Thoracic aorta (tissue), 2 donors: ENCODE data around the gene TAB2. TPM values are rescaled to one million over a fixed set of nuclear protein-coding genes. Genes with fewer than 3 reads are reported as not detected.

Experiments
- ATAC-seq: fragments of 150-250 bp; one replicate; pipeline ENCODE4 v1.8.0; 2017; ENCODE audit warnings: low read depth; ENCODE audit not compliant: insufficient number of reproducible peaks, low FRiP score
- DNase-seq: peaks from one replicate; pipeline ENCODE4 v3.0.0-alpha.2; 2020; ENCODE audit warnings: low spot score
- H3K27ac ChIP-seq, 2 donors: fragments of 200-600 bp; sonication (generic); 1 replicate in 1 of 2; 2 replicates in 1 of 2; pipeline ENCODE4 v1.5.1; 2016; ENCODE audit warnings: mild to moderate bottlenecking in 2 of 2, moderate library complexity in 2 of 2
- H3K27me3 ChIP-seq: fragments of 200-600 bp; sonication (generic); replicated peaks from 2 replicates; pipeline ENCODE4 v1.6.0; 2016; ENCODE audit warnings: mild to moderate bottlenecking; ENCODE audit not compliant: insufficient read depth
- H3K36me3 ChIP-seq: fragments of 200-600 bp; sonication (generic); one replicate; pipeline ENCODE4 v1.5.1; 2016
- H3K4me1 ChIP-seq, 2 donors: fragments of 200-600 bp; sonication (generic); 1 replicate in 1 of 2; 2 replicates in 1 of 2; pipeline versions ENCODE4 v1.5.1 to v1.6.0; 2016; ENCODE audit warnings: low read depth in 2 of 2, mild to moderate bottlenecking in 1 of 2; ENCODE audit not compliant: control insufficient read depth in 1 of 2
- H3K4me3 ChIP-seq: fragments of 200-600 bp; sonication (generic); 2 replicates; pipeline ENCODE4 v1.5.1; 2016; ENCODE audit warnings: mild to moderate bottlenecking
- H3K9me3 ChIP-seq: fragments of 200-600 bp; sonication (generic); 2 replicates; pipeline ENCODE4 v1.5.1; 2016
- CTCF ChIP-seq: fragments of 200-600 bp; sonication (generic); IDR thresholded peaks from one replicate; pipeline ENCODE4 v1.5.1; 2019; ENCODE audit warnings: antibody characterized with exemption
- total RNA-seq, 2 donors: library from RNA; depleted of rRNA; stranded (reverse); fragments of >200 nt; gene quantifications; one replicate each; pipeline versions ENCODE4 v1.1.0 to v1.2.3, GENCODE V29; 2016

The TAB2 gene
- total RNA-seq, 2 donors from 2014 or later: 56.0 to 61.7 TPM

- H3K36me3 ChIP-seq: no peaks in the 10 kb centered on the region
- no peaks in the 10 kb centered on the region for H3K9me3 ChIP-seq
- peaks cover 54 to 80% of the 10 kb centered on the region in 2 donors for H3K4me1 ChIP-seq
- no peak for DNase-seq
- TF ChIP-seq CTCF: no peak
- H3K4me3 ChIP-seq: no peak overlapping the region
- no peak for ATAC-seq
- no peak overlapping the region for H3K27ac ChIP-seq
- H3K27me3 ChIP-seq: no peaks in the 10 kb centered on the region
These were observed 13.7 kb downstream of the TAB2 start for GRCh38 chr6:149331043-149331807.

- DNase-seq (no peak), ATAC-seq (no peak)
- Histone ChIP-seq H3K27me3 (no peaks in the 10 kb centered on the region), H3K27ac (no peak overlapping the region), H3K9me3 (no peaks in the 10 kb centered on the region), H3K36me3 (no peaks in the 10 kb centered on the region), H3K4me1 (peaks cover 59 to 80% of the 10 kb centered on the region in 2 donors), H3K4me3 (no peak overlapping the region)
- TF ChIP-seq CTCF: no peak
These were observed 14.4 kb downstream of the TAB2 start for GRCh38 chr6:149331871-149332270.

GRCh38 chr6:149332602-149333265 is 15.2 kb downstream of the TAB2 start:
- DNase-seq (no peak), ATAC-seq (no peak)
- H3K9me3 ChIP-seq: no peaks in the 10 kb centered on the region
- H3K36me3 ChIP-seq: no peaks in the 10 kb centered on the region
- no peak for TF ChIP-seq CTCF
- no peak overlapping the region for H3K27ac ChIP-seq
- H3K27me3 ChIP-seq: no peaks in the 10 kb centered on the region
- H3K4me3 ChIP-seq: no peak overlapping the region
- peaks cover 63 to 82% of the 10 kb centered on the region in 2 donors for H3K4me1 ChIP-seq

- no peak overlapping the region for H3K4me3 ChIP-seq
- no peaks in the 10 kb centered on the region for H3K9me3 ChIP-seq
- no peaks in the 10 kb centered on the region for H3K27me3 ChIP-seq
- H3K27ac ChIP-seq: no peak overlapping the region
- H3K36me3 ChIP-seq: no peaks in the 10 kb centered on the region
- ATAC-seq (no peak), DNase-seq (no peak)
- H3K4me1 ChIP-seq: peaks cover 66 to 78% of the 10 kb centered on the region in 2 donors
- TF ChIP-seq CTCF: no peak
These were observed 15.7 kb downstream of the TAB2 start for GRCh38 chr6:149333266-149333620.

GRCh38 chr6:149334201-149334600 is 16.7 kb downstream of the TAB2 start:
- DNase-seq: no peak
- H3K27ac ChIP-seq: peak overlapping the region in 1 of 2 donors; percentile 41
- H3K9me3 ChIP-seq: no peaks in the 10 kb centered on the region
- no peaks in the 10 kb centered on the region for H3K27me3 ChIP-seq
- H3K36me3 ChIP-seq: no peaks in the 10 kb centered on the region
- H3K4me3 ChIP-seq: no peak overlapping the region
- peak; percentile 25 for ATAC-seq
- no peak for TF ChIP-seq CTCF
- H3K4me1 ChIP-seq: peaks cover 63 to 74% of the 10 kb centered on the region in 2 donors
